NCI-H345 treated with DMSO at 0.1 percent for 48 hours (cell line): ENCODE data around the gene SYTL2.
"Not testable (repeated sequence)": the region's sequence is repeated elsewhere in the genome, so short reads cannot be mapped to it uniquely, and the experiment has no call there.

Source experiments
- DNase-seq: peaks from one replicate; lab custom pipeline; 2025; ENCODE audit not compliant: unreplicated experiment; lab: John Stamatoyannopoulos, UW

Gene SYTL2

DNA sequence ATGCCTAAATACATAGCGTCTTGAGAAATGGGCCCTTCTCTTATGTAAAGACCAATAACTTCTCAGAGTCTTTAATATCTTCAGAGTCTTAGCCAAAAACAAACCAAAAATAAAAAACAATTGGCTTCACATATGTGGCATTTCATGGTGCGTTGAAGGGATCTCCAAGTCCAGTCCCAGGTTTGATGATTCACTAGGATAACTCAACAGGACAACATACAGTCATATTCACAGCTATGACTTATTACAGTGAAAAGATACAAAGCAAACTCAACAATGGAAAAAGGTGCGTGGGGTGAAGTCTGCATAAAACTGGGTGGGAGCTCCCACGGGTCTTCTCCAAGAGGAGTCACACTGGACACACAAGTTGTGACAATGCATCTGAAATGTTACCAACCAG is 12.6 kb downstream of the SYTL2 start:
- no peak for DNase-seq

- no peak for DNase-seq
These were observed 15.0 kb downstream of the SYTL2 start for GRCh38 chr11:85795712-85796487.

DNA sequence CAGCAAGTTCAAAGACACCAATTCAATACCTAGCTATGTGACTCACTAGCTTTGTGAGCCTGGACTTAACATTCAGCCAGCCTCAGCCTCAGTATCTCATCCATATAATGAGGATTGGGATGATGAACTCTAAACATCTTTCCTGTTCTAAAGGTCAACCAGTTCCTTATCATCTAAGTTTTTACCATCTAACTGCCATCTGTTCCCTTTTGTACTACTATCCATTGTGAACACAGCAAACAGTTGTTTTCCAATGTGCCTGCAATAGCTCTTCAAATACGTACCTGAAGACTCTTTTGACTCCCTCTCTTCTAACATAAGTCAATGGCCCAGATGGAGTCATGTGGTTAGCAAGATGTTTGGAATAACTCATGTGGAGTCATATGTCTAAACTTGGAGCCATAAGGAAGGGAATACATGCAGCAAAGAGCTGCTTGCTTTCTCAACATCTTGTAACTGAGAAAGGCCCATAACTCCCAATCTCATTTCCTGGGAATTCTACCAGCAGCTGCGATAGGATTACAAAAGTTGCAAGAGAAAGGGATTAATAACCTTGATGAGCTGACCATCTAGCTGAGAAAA is 19.4 kb downstream of the SYTL2 start:
- no peak for DNase-seq

- DNase-seq: no peak
These were observed 22.9 kb downstream of the SYTL2 start for GRCh38 chr11:85787809-85788760.

DNA sequence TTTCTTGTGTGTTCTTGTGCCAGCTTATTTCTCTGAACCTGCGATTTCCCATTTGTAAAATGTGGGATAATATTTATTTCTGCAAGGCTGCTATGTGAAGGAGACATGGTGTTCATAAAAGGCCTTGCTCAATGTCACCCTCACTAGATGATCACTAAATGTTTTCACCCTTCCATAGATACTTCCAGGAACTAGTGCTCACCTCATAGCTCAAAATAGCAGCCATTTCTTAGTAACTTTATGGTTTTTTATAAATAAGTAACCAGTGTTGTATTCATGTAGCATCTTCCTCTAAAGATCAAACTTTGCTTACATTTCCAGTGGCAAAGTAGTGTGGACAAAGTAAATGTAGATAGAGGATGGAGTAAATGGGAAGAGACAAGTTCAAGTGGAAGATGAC is 23.8 kb downstream of the SYTL2 start:
- no peak for DNase-seq

DNA sequence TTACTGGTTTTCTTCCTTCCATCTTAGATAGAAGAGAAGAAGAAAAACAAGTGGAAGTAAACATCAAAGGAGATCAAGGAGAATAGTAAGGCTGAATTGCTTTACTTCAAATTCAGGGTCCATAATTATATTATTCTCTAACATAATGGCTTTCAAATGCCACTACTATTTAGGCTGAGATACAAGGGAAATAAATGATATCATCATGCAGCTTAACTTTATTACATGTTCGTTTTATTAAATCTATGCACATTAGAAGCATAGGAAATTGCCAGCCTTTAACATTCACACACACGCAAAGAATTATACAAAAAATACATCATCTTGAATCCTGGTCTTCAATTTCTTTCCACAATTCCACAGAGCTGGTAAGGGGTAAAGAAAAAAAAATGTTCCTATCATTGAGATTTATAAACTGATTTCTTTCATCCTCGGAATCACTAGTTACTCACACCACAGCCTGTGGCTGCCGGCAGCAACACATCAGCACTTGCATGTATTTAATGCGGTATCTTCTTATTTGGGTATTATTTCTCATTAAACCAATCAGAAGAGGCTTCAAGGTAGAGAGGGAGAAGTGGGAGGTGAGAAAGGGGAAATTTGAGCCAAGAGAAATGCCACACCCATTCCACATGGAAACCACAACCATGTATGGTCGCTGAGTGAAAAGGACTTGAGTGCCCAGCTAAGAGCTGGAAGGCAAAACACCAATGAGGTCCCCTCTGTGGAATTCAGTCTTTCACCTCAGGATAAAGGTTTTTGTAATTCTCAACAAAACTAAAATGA is 26.3 kb downstream of the SYTL2 start:
- no peak for DNase-seq

- DNase-seq: no peak
These were observed 27.2 kb downstream of the SYTL2 start for GRCh38 chr11:85783758-85784157.

- not testable (repeated sequence) for DNase-seq
These were observed 30.0 kb downstream of the SYTL2 start for GRCh38 chr11:85780780-85781517.

DNA sequence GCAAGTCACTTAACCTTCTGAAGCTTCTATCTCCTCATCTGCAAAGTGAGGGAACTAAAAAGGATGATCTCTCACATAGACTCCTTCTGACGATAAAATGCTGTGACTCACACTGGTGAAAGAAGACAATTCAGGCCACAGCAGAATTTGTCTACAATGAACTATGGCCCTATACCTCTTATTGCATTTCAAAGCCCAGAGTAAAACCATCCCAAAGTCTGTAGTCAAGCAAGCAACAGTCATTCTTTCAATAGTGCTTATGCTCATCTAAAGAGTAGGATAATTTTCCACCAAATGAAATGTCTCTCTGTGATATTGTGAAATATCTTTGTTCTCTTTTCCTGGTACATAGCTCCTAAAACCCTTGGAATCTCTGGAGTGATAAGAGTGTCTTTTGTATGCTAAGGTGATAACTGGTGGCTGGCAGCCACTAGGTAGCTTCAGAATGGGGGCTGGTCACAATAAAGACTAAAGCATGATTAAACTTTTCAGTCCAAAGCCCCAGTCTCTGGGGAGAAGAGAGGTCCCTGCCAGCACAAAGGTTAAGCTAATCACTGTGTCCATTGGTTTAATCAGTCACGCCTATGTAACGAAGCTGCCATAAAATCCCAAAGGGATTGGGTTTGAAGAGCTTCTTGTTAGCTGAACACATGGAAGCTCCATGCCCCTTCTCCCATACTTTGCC is 30.8 kb downstream of the SYTL2 start:
- DNase-seq: no peak

DNA sequence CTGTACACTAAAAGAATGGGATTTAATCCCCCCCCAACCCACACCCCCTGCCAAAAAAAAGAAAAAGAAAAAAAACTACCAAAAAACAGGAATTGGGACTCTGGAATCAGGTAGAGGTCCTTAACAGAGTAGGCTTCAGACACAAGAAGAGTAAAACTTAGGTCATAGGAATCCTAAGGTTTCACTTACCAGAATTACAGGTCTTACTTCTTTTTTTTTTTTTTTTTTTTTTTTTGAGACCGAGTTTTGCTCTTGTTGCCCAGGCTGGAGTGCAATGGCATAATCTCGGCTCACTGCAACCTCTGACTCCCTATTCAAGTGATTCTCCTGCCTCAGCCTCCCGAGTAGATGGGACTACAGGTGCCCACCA is 33.4 kb downstream of the SYTL2 start:
- DNase-seq: not testable (repeated sequence)

DNA sequence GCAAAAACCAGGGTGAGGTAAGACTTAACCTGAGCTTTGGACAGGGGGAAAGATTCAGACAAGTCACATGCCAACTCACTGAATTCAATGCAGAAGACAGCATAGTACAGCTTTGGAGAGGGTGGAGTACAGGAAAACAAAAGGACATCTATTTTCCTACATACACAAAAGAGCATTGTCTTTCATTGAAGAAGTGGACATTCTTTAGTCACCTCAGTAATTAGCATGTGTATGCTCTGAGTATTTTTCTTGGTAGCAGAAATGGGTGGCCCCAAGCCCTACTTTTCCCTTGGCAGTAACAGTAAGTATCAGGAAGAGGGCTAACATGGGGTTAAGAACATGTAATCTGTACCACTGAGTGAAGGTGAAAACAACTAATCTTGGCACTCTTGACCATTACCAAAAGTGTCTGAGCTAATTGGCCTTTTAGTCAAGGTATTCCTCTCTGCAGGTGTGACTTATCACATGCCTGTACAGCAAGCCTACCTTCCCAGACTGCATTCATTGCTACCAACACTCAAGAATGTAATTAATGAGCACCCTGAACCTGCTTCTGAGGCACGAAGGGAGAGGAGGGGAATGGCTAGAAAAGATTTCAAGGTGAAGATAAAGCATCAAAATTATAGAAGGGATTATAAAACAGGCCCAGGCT is 33.9 kb downstream of the SYTL2 start:
- no peak for DNase-seq

- no peak for DNase-seq
These were observed 36.5 kb downstream of the SYTL2 start for GRCh38 chr11:85774256-85775101.

- no peak for DNase-seq
These were observed 38.2 kb downstream of the SYTL2 start for GRCh38 chr11:85772695-85773094.

GRCh38 chr11:85771568-85771967 is 39.4 kb downstream of the SYTL2 start:
- DNase-seq: no peak

- no peak for DNase-seq
These were observed 41.2 kb downstream of the SYTL2 start for GRCh38 chr11:85769771-85770170.

DNA sequence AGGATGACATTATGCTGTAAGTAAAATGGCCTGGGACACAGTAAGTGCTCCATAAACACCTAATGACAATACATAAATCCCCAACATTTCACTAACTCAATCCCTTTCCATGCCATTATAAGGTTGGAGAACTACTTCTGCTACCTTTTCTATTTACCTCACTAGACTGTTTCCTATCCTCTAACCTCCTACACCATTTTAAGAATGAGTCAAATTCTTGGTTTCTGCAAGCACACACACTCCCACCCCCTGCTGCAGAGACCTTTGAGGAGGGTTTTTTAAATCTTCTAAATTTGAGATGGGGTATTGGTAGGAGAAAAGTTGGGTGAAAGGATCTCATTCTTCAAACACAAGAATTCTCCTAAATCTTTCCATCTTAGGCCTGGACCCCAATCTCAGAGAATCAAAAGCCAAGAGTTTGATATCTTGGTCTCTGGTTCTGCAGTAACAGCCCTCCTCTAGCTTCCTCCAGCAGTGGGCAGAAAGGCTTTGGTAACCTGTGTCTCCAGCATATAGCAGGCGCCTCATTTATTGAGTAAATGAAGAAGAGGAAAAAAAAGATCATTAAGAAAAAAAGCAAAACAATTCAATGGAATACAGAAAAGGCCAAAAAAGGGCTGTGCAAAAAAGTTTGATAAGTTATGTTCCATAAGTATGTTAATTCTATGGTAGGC is 42.3 kb downstream of the SYTL2 start:
- DNase-seq: no peak

DNA sequence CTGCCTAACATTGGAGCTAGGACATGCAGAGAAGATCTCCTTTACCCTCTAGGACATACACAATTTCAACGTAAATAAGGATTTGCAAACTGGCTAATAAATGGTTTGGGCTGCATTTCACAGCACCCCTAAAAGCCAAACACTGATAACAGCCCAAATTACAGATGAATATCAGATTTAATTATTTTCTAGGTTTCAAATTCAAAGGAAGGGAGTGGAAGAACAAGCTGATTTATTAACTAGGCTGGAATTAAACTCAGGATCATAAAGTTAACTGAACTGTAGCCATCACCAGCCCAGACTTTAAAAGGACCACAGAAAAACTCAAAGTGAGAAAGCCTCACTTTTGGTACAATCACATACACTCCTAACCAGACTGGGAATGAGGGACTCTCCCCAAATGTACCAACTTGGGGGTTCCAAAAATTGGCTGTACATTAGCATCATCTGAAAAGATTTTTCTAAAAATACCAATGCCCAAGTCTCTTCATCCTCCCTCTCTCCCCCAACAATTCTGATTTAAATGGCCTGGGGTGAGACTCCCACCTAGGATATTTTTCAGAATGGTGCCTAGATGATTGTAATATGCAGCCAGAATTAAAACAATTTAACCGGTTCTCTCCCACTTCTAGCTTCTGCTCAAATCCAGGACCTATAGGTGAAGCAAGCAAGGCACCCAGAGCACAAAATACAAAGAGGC is 43.5 kb downstream of the SYTL2 start:
- no peak for DNase-seq
